Endothelial cell of umbilical vein (primary cell): ENCODE results near the gene TMEM222.

Source experiments
- EZH2 ChIP-seq: IDR thresholded peaks from 2 replicates; pipeline ENCODE4 v1.6.1; 2012; ENCODE audit warnings: borderline replicate concordance, low read depth, mild to moderate bottlenecking, moderate library complexity, low read length, inconsistent platforms; ENCODE audit not compliant: severe bottlenecking
- POLR2A ChIP-seq: IDR thresholded peaks from 2 replicates; pipeline ENCODE4 v1.6.1; 2012; ENCODE audit warnings: low read depth, mild to moderate bottlenecking, control low read depth, low read length

GRCh38 chr1:27377760-27378495 is 56.0 kb downstream of the TMEM222 start:
- no peak for TF ChIP-seq EZH2
- TF ChIP-seq POLR2A: no peak
